ENCODE data around the gene PRDM12. TPM values are rescaled to one million over a fixed set of nuclear protein-coding genes. Genes with fewer than 3 reads are reported as not detected.

Gene PRDM12
- polyA plus RNA-seq, 1 experiment, result not detected

GRCh38 chr9:130714586-130715110 is 50.3 kb downstream of the PRDM12 start:
- POLR2A ChIA-PET, result interaction anchor here (0.8 kb wide), 1 partner anchor 25 kb away, joined by 3 read pairs; no protein-coding TSS in a partner anchor
- no peak for DNase-seq (ENCODE audit: low read depth, low spot score)
- TF ChIP-seq, protein P1, sequence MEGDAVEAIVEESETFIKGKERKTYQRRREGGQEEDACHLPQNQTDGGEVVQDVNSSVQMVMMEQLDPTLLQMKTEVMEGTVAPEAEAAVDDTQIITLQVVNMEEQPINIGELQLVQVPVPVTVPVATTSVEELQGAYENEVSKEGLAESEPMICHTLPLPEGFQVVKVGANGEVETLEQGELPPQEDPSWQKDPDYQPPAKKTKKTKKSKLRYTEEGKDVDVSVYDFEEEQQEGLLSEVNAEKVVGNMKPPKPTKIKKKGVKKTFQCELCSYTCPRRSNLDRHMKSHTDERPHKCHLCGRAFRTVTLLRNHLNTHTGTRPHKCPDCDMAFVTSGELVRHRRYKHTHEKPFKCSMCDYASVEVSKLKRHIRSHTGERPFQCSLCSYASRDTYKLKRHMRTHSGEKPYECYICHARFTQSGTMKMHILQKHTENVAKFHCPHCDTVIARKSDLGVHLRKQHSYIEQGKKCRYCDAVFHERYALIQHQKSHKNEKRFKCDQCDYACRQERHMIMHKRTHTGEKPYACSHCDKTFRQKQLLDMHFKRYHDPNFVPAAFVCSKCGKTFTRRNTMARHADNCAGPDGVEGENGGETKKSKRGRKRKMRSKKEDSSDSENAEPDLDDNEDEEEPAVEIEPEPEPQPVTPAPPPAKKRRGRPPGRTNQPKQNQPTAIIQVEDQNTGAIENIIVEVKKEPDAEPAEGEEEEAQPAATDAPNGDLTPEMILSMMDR (IDR thresholded peaks at IDR 0.05; ENCODE audit: low read depth, low read length), result no peak
- Histone ChIP-seq H3K27me3 (ENCODE audit: control insufficient read depth, insufficient read depth, low read length) (no peaks in the 10 kb centered on the region), H3K4me3 (ENCODE audit: low read depth, low read length) (peak overlapping the region; percentile 78), H3K9me3 (ENCODE audit: control insufficient read depth, insufficient read depth, low read length) (no peaks in the 10 kb centered on the region; the same call in 1 of the 2 replicates), H3K27ac (ENCODE audit: low read depth, low read length) (no peak overlapping the region)
- CTCF ChIA-PET, result interaction anchor here (0.6 to 3.5 kb wide), 7 partner anchors 8 to 151 kb away, joined by 3 to 33 read pairs (median 5); no protein-coding TSS in a partner anchor

DNA sequence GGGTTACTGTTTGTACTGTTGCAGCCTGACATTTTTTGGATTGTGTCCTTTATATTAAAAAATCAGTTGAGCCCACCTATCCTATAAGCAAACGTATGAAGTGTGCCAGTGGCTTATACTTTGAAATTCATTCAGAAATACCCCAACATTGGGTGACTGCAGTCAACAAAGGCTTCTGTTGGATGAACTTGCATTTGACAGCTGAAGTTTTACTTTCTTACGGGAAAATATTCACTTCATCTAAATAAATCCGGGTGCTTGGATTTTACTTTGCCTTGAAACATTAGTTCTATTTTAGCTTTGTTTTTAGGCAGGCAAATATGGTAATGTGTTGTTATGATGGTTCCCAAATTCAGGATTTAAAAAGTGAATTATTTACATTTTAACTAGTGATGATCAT is 50.9 kb downstream of the PRDM12 start:
- TF ChIP-seq, protein P1 (IDR thresholded peaks at IDR 0.05; ENCODE audit: low read depth, low read length), result no peak
- H3K4me3 ChIP-seq (ENCODE audit: low read depth, low read length), result peak overlapping the region; percentile 78
- no peak for DNase-seq (ENCODE audit: low read depth, low spot score)
- H3K9me3 ChIP-seq (ENCODE audit: control insufficient read depth, insufficient read depth, low read length), result no peaks in the 10 kb centered on the region; the same call in 1 of the 2 replicates
- POLR2A ChIA-PET, result interaction anchor here (0.8 kb wide), 2 partner anchors 24 to 51 kb away, joined by 3 read pairs; no protein-coding TSS in a partner anchor
- no peaks in the 10 kb centered on the region for H3K27me3 ChIP-seq (ENCODE audit: control insufficient read depth, insufficient read depth, low read length)
- CTCF ChIA-PET, result interaction anchor here (1.2 to 3.5 kb wide), 5 partner anchors 8 to 150 kb away, joined by 4 to 33 read pairs (median 5); no protein-coding TSS in a partner anchor
- peak overlapping the region; percentile 42 for H3K27ac ChIP-seq (ENCODE audit: low read depth, low read length)

DNA sequence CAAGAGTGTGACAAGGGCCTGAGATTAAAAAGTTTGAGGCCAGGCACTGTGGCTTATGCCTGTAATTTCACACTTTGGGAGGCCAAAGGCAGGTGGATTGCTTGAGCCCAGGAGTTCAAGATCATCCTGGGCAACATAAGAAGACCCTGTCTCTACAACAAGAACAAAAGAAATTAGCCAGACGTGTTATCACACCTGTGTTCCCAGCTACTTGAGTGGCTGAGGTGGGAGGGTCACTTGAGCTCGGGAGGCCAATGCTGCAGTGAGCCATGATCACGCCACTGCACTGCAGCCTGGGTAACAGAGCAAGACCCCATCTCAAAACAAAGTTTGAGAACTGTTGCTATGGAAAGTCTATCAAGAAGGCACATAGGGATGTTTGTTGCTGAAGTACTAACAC is 54.2 kb downstream of the PRDM12 start:
- H3K27me3 ChIP-seq (ENCODE audit: control insufficient read depth, insufficient read depth, low read length), result no peaks in the 10 kb centered on the region
- ChIA-PET POLR2A (no interaction called here), CTCF (interaction anchor here (1.2 kb wide), 1 partner anchor 17 kb away, joined by 3 read pairs; no protein-coding TSS in a partner anchor)
- DNase-seq (ENCODE audit: low read depth, low spot score), result no peak
- H3K9me3 ChIP-seq (ENCODE audit: control insufficient read depth, insufficient read depth, low read length), result no peaks in the 10 kb centered on the region
- no peak overlapping the region for H3K27ac ChIP-seq (ENCODE audit: low read depth, low read length)
- no peak overlapping the region for H3K4me3 ChIP-seq (ENCODE audit: low read depth, low read length)
- TF ChIP-seq, protein P1 (IDR thresholded peaks at IDR 0.05; ENCODE audit: low read depth, low read length), result no peak

- Histone ChIP-seq H3K27ac (ENCODE audit: low read depth, low read length) (no peak overlapping the region), H3K27me3 (ENCODE audit: control insufficient read depth, insufficient read depth, low read length) (no peaks in the 10 kb centered on the region), H3K4me3 (ENCODE audit: low read depth, low read length) (no peak overlapping the region), H3K9me3 (ENCODE audit: control insufficient read depth, insufficient read depth, low read length) (no peaks in the 10 kb centered on the region)
- POLR2A ChIA-PET, result no interaction called here
- TF ChIP-seq, protein P1 (IDR thresholded peaks at IDR 0.05; ENCODE audit: low read depth, low read length), result no peak
- CTCF ChIA-PET, result no interaction called here
- no peak for DNase-seq (ENCODE audit: low read depth, low spot score)
These were observed 56.4 kb downstream of the PRDM12 start for GRCh38 chr9:130720762-130721161.

- peak overlapping the region; percentile 22 for H3K27ac ChIP-seq (ENCODE audit: low read depth, low read length)
- H3K9me3 ChIP-seq (ENCODE audit: control insufficient read depth, insufficient read depth, low read length), result no peaks in the 10 kb centered on the region
- no peak overlapping the region for H3K4me3 ChIP-seq (ENCODE audit: low read depth, low read length)
- no peak for DNase-seq (ENCODE audit: low read depth, low spot score)
- POLR2A ChIA-PET, result interaction anchor here (0.6 kb wide), 1 partner anchor 28 kb away, joined by 3 read pairs; no protein-coding TSS in a partner anchor
- TF ChIP-seq, protein P1 (IDR thresholded peaks at IDR 0.05; ENCODE audit: low read depth, low read length), result no peak
- H3K27me3 ChIP-seq (ENCODE audit: control insufficient read depth, insufficient read depth, low read length), result no peaks in the 10 kb centered on the region
- CTCF ChIA-PET, result interaction anchor here (1.5 kb wide), 1 partner anchor 22 kb away, joined by 7 read pairs; no protein-coding TSS in a partner anchor
These were observed 64.3 kb downstream of the PRDM12 start for GRCh38 chr9:130728721-130729120.

Measured in AG04450 (cell line).